ENCODE measurements around the gene COL15A1. TPM values are rescaled to one million over a fixed set of nuclear protein-coding genes. Genes with fewer than 3 reads are reported as not detected.

The COL15A1 gene
- total and polyA plus RNA-seq, 3 experiments from 2014 or later: 0.07 TPM; not detected in 2

DNA sequence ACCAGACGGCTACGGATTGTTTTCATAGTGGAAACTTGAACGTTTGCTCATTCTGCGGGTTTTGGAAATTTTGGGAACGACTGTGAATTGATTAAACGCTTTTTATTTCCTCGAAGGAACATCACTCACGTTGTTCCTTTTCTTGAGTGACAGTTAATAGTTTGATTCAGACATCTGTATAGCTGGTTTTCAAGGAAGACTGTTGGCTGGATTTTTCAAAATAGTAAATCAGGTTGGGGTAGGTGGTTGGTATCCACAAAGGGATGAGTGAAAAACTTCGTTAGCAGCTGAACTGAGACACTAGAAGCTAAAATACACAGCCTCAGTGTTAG, 162.3 kb downstream of the COL15A1 start:
- POLR2A ChIA-PET: interaction anchor here (0.9 to 5.5 kb wide), 6 partner anchors 14 to 92 kb away, joined by 3 to 29 read pairs (median 4); no protein-coding TSS in a partner anchor
- no peak for DNase-seq
- H3K27ac Mint-ChIP-seq: peak overlapping the region; percentile 44 to 94 (median 85)
- peaks cover 0 to 8% (median 2%) of the 10 kb centered on the region in 3 donors for H3K36me3 Mint-ChIP-seq
- CTCF ChIA-PET: interaction anchor here (1.4 to 6.1 kb wide), 6 partner anchors 12 to 105 kb away, joined by 4 to 39 read pairs (median 12); no protein-coding TSS in a partner anchor
- H3K4me3 Mint-ChIP-seq: peak overlapping the region; percentile 85 to 94 (median 92)
- H3K9me3 Mint-ChIP-seq: no peaks in the 10 kb centered on the region
- H3K27me3 Mint-ChIP-seq: no peaks in the 10 kb centered on the region
- H3K27ac ChIP-seq (ENCODE audit: low read depth, low read length): peak overlapping the region; percentile 53
- H3K4me1 Mint-ChIP-seq: peaks cover 71 to 75% (median 75%) of the 10 kb centered on the region in 3 donors
- no peaks in the 10 kb centered on the region for H3K36me3 ChIP-seq (ENCODE audit: insufficient read depth, low read length)
- H3K9me3 ChIP-seq (ENCODE audit: low read length): no peaks in the 10 kb centered on the region
- H3K4me1 ChIP-seq (ENCODE audit: insufficient read depth, low read length): peaks cover 58% of the 10 kb centered on the region
- peak overlapping the region; percentile 62 for H3K4me3 ChIP-seq (ENCODE audit: low read length)
- H3K27me3 ChIP-seq (ENCODE audit: insufficient read depth, low read length, poor library complexity, severe bottlenecking): no peaks in the 10 kb centered on the region

- no peaks in the 10 kb centered on the region for H3K27me3 Mint-ChIP-seq
- H3K27ac ChIP-seq (ENCODE audit: low read depth, low read length): no peak overlapping the region
- peaks cover 78 to 83% (median 82%) of the 10 kb centered on the region in 3 donors for H3K4me1 Mint-ChIP-seq
- H3K9me3 Mint-ChIP-seq: no peaks in the 10 kb centered on the region
- CTCF ChIA-PET: interaction anchor here (2.0 to 4.4 kb wide), 3 partner anchors 11 to 107 kb away, joined by 4 to 19 read pairs (median 5); no protein-coding TSS in a partner anchor
- H3K4me1 ChIP-seq (ENCODE audit: insufficient read depth, low read length): peaks cover 73% of the 10 kb centered on the region
- peak overlapping the region; percentile 85 to 94 (median 92) for H3K4me3 Mint-ChIP-seq
- no peaks in the 10 kb centered on the region for H3K9me3 ChIP-seq (ENCODE audit: low read length)
- H3K4me3 ChIP-seq (ENCODE audit: low read length): peak overlapping the region; percentile 49
- H3K27ac Mint-ChIP-seq: peak overlapping the region; percentile 17 to 91 (median 78)
- DNase-seq: no peak
- H3K27me3 ChIP-seq (ENCODE audit: insufficient read depth, low read length, poor library complexity, severe bottlenecking): no peaks in the 10 kb centered on the region
- no peaks in the 10 kb centered on the region for H3K36me3 ChIP-seq (ENCODE audit: insufficient read depth, low read length)
- POLR2A ChIA-PET: interaction anchor here (0.6 to 5.5 kb wide), 3 partner anchors 12 to 48 kb away, joined by 3 to 29 read pairs (median 5); no protein-coding TSS in a partner anchor
- H3K36me3 Mint-ChIP-seq: peaks cover 0 to 8% (median 4%) of the 10 kb centered on the region in 3 donors
Measured at GRCh38 chr9:99107421-99107820, 163.7 kb downstream of the COL15A1 start.

DNA sequence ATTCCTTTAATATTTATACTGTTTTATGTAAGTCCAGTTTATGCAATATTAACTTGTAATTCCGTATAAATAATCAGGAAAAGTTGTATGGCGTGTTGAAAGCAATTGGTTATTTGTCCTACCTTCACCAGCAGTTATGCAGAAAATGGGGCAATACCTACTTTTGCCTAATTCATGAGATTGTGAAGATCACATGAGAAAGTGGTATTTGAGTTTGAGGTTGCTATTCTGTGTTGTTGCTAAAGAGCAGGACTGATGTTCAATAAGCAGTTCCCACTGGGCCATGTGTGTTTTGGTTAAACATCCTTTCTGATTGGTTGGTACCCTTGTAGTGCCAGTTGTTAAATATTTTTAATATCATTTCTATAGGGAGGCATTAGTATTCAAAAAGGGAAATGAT, 164.4 kb downstream of the COL15A1 start:
- Mint-ChIP-seq H3K27ac (peak overlapping the region; percentile 63 to 88 (median 76)), H3K4me1 (peaks cover 82 to 87% (median 86%) of the 10 kb centered on the region in 3 donors), H3K36me3 (peaks cover 0 to 8% (median 4%) of the 10 kb centered on the region in 3 donors), H3K27me3 (no peaks in the 10 kb centered on the region), H3K9me3 (no peaks in the 10 kb centered on the region), H3K4me3 (peak overlapping the region; percentile 85 to 94 (median 92))
- Histone ChIP-seq H3K36me3 (ENCODE audit: insufficient read depth, low read length) (no peaks in the 10 kb centered on the region), H3K9me3 (ENCODE audit: low read length) (no peaks in the 10 kb centered on the region), H3K4me1 (ENCODE audit: insufficient read depth, low read length) (peaks cover 80% of the 10 kb centered on the region), H3K4me3 (ENCODE audit: low read length) (no peak overlapping the region), H3K27ac (ENCODE audit: low read depth, low read length) (no peak overlapping the region), H3K27me3 (ENCODE audit: insufficient read depth, low read length, poor library complexity, severe bottlenecking) (no peaks in the 10 kb centered on the region)
- POLR2A ChIA-PET: interaction anchor here (0.6 kb wide), 1 partner anchor 42 kb away, joined by 3 read pairs; no protein-coding TSS in a partner anchor
- no peak for DNase-seq
- CTCF ChIA-PET: no interaction called here

DNA sequence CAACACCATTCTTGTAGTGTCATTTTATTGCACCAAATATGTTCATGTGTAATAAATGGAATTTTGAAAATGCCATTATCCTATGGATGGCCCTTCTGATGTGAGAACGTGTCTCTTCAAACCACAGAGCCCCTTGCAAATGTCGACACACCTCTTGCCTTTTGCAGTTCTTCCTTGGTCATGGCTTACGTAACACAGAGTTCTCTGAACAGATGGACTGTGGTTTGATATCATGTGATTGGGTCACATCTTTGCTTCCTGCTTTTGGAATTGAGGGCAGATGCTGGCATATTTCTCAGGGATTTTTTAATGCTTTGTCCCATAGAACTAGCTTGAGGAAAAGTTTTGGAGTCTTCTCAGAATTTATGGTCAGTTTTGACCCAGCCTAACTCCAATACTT, 165.8 kb downstream of the COL15A1 start:
- no peaks in the 10 kb centered on the region for H3K9me3 Mint-ChIP-seq
- no peaks in the 10 kb centered on the region for H3K27me3 ChIP-seq (ENCODE audit: insufficient read depth, low read length, poor library complexity, severe bottlenecking)
- H3K27me3 Mint-ChIP-seq: no peaks in the 10 kb centered on the region
- H3K27ac Mint-ChIP-seq: peak overlapping the region; percentile 4 to 88 (median 71)
- H3K36me3 ChIP-seq (ENCODE audit: insufficient read depth, low read length): no peaks in the 10 kb centered on the region
- no peak overlapping the region for H3K27ac ChIP-seq (ENCODE audit: low read depth, low read length)
- H3K36me3 Mint-ChIP-seq: peaks cover 0 to 6% (median 4%) of the 10 kb centered on the region in 3 donors
- no peak overlapping the region for H3K4me3 ChIP-seq (ENCODE audit: low read length)
- H3K4me1 Mint-ChIP-seq: peaks cover 83 to 87% (median 86%) of the 10 kb centered on the region in 3 donors
- no peaks in the 10 kb centered on the region for H3K9me3 ChIP-seq (ENCODE audit: low read length)
- CTCF ChIA-PET: no interaction called here
- DNase-seq: no peak
- peak overlapping the region; percentile 9 to 94 (median 68) for H3K4me3 Mint-ChIP-seq
- peaks cover 83% of the 10 kb centered on the region for H3K4me1 ChIP-seq (ENCODE audit: insufficient read depth, low read length)
- POLR2A ChIA-PET: no interaction called here

- Histone ChIP-seq H3K9me3 (ENCODE audit: low read length) (no peaks in the 10 kb centered on the region), H3K4me3 (ENCODE audit: low read length) (peak overlapping the region; percentile 35), H3K27ac (ENCODE audit: low read depth, low read length) (no peak overlapping the region), H3K36me3 (ENCODE audit: insufficient read depth, low read length) (no peaks in the 10 kb centered on the region), H3K27me3 (ENCODE audit: insufficient read depth, low read length, poor library complexity, severe bottlenecking) (no peaks in the 10 kb centered on the region), H3K4me1 (ENCODE audit: insufficient read depth, low read length) (peaks cover 91% of the 10 kb centered on the region)
- H3K27ac Mint-ChIP-seq: peak overlapping the region; percentile 21 to 95 (median 86)
- peak overlapping the region; percentile 29 to 81 (median 69) for H3K4me3 Mint-ChIP-seq
- peaks cover 0 to 4% (median 2%) of the 10 kb centered on the region in 3 donors for H3K36me3 Mint-ChIP-seq
- no peaks in the 10 kb centered on the region for H3K27me3 Mint-ChIP-seq
- peaks cover 93 to 96% (median 96%) of the 10 kb centered on the region in 3 donors for H3K4me1 Mint-ChIP-seq
- ChIA-PET CTCF (interaction anchor here (0.7 to 2.5 kb wide), 3 partner anchors 9 to 115 kb away, joined by 3 to 14 read pairs (median 5); no protein-coding TSS in a partner anchor), POLR2A (interaction anchor here (0.6 to 2.9 kb wide), 3 partner anchors 9 to 55 kb away, joined by 3 to 14 read pairs (median 6); partner anchors contain the start of gene TGFBR1)
- H3K9me3 Mint-ChIP-seq: no peaks in the 10 kb centered on the region
- peak in 4 of 5 donors; percentile 31 to 84 (median 73) for DNase-seq
Measured at GRCh38 chr9:99112750-99113413, 169.2 kb downstream of the COL15A1 start.

GRCh38 chr9:99113414-99114048, 169.8 kb downstream of the COL15A1 start:
- Histone ChIP-seq H3K4me3 (ENCODE audit: low read length) (peak overlapping the region; percentile 35), H3K36me3 (ENCODE audit: insufficient read depth, low read length) (no peaks in the 10 kb centered on the region), H3K4me1 (ENCODE audit: insufficient read depth, low read length) (peaks cover 90% of the 10 kb centered on the region), H3K9me3 (ENCODE audit: low read length) (no peaks in the 10 kb centered on the region), H3K27ac (ENCODE audit: low read depth, low read length) (no peak overlapping the region), H3K27me3 (ENCODE audit: insufficient read depth, low read length, poor library complexity, severe bottlenecking) (no peaks in the 10 kb centered on the region)
- peak overlapping the region; percentile 20 to 95 (median 86) for H3K27ac Mint-ChIP-seq
- no peak for DNase-seq
- H3K27me3 Mint-ChIP-seq: no peaks in the 10 kb centered on the region
- ChIA-PET CTCF (interaction anchor here (0.7 to 2.5 kb wide), 5 partner anchors 9 to 138 kb away, joined by 3 to 14 read pairs (median 3); partner anchors contain the start of gene TGFBR1), POLR2A (interaction anchor here (0.6 to 2.9 kb wide), 3 partner anchors 9 to 55 kb away, joined by 3 to 14 read pairs (median 6); partner anchors contain the start of gene TGFBR1)
- no peaks in the 10 kb centered on the region for H3K9me3 Mint-ChIP-seq
- H3K4me1 Mint-ChIP-seq: peaks cover 89 to 95% (median 93%) of the 10 kb centered on the region in 3 donors
- H3K36me3 Mint-ChIP-seq: peaks cover 0 to 4% (median 2%) of the 10 kb centered on the region in 3 donors
- H3K4me3 Mint-ChIP-seq: peak overlapping the region; percentile 29 to 81 (median 69)

DNA sequence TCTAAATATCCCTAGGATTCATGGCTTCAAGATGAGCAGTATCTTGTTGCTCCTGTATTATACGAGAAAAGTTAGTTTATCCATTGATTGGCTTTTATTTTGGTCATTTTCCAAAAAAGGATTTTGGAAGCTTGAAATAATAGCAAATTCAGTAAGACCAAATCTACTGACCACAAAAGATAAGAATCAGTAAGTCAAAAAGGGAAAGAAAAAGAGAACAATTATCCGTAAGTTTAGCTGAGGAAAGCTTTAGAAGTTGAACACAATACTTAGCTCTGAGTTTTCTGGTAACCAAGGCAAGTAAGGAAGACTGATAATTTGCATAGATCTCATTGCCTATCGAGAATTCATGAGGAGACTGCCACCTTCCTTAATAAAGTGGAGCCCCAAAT, 170.3 kb downstream of the COL15A1 start:
- Mint-ChIP-seq H3K4me3 (peak overlapping the region in 5 of 7 donors; percentile 18 to 56 (median 33)), H3K9me3 (no peaks in the 10 kb centered on the region), H3K36me3 (peaks cover 0 to 7% (median 2%) of the 10 kb centered on the region in 3 donors), H3K4me1 (peaks cover 89 to 95% (median 93%) of the 10 kb centered on the region in 3 donors), H3K27me3 (no peaks in the 10 kb centered on the region), H3K27ac (peak overlapping the region in 6 of 8 donors; percentile 55 to 73 (median 66))
- DNase-seq: no peak
- Histone ChIP-seq H3K4me1 (ENCODE audit: insufficient read depth, low read length) (peaks cover 90% of the 10 kb centered on the region), H3K27me3 (ENCODE audit: insufficient read depth, low read length, poor library complexity, severe bottlenecking) (no peaks in the 10 kb centered on the region), H3K27ac (ENCODE audit: low read depth, low read length) (no peak overlapping the region), H3K9me3 (ENCODE audit: low read length) (no peaks in the 10 kb centered on the region), H3K4me3 (ENCODE audit: low read length) (no peak overlapping the region), H3K36me3 (ENCODE audit: insufficient read depth, low read length) (no peaks in the 10 kb centered on the region)
- ChIA-PET CTCF (interaction anchor here (0.7 to 2.5 kb wide), 3 partner anchors 9 to 139 kb away, joined by 3 to 14 read pairs (median 3); partner anchors contain the start of gene TGFBR1), POLR2A (interaction anchor here (1.4 to 2.9 kb wide), 2 partner anchors 10 to 56 kb away, joined by 6 to 14 read pairs; partner anchors contain the start of gene TGFBR1)
